Germinal center (tissue), 1 donor: ENCODE measurements around the gene DNAJB6.

Experiments
- DNase-seq: peaks from one replicate; pipeline ENCODE4 v3.0.0; 2012; ENCODE audit warnings: mixed read lengths, low spot score

DNAJB6 gene

DNA sequence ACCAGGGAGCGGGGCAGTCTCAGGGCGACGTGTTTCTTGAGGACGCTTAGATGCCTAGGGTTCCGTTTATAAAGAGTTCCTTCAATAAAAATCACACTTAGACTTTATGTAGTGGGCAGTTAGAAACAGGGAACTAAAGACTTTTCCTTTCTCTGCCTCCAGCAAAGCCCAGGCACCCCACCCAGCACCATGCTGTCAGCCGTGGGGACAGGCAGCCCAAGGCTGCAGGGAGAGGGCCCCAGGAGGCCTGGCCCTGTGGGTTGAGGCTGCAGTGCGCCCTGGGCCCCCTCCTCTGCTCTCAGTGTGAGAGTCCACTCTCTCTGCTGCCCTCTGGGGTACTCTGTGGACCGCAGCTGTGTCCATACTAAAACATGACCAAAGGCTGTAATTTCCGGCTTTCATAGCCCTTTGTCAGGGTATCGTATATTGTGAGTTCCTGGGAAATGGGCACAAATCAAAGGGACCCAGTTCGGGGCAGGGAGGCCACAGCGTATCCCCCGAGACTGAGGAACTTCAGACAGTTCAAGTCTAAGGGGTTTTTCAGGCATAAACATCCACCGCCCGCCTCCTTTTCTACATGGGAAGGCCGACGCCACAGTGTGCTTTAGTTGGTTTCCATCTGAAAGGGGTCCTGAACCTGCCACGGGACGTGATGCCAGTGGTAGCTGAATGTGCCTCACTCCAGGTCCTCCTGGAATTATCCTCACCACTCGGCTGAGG is 59.7 kb downstream of the DNAJB6 start:
- no peak for DNase-seq

DNA sequence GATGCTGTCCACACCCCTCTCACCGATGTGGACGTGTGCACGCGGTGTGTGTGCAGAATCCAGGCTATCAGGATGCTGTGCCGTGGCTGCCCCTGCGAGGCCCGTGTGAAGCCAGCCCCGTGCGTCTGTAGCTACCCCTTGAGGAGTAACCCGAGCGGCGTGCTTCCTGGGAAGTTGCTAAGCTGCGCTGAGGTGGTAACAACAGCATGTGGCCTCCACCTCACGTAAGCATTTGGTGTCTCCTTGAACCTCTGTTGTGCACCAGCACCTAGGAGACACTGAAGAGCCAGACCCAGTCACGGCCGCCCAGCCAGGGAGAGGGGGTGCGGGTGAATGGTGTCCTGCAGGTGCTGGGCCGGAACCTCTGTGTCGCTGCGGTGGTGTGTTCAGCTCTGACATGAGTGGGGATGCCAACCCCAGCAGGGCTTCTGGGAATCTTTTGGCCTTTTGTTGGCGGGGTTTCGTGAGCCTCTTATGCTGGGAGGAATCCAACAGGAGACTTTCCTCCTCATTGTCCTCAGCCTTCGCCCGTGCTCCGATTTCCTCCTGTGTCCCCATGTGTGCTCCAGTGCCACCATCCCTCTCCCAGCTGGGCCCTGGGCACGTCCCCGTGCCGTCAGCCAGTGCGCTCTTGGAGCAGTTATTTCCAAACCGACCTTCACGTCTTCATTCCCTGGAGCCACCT is 60.4 kb downstream of the DNAJB6 start:
- DNase-seq: no peak

DNA sequence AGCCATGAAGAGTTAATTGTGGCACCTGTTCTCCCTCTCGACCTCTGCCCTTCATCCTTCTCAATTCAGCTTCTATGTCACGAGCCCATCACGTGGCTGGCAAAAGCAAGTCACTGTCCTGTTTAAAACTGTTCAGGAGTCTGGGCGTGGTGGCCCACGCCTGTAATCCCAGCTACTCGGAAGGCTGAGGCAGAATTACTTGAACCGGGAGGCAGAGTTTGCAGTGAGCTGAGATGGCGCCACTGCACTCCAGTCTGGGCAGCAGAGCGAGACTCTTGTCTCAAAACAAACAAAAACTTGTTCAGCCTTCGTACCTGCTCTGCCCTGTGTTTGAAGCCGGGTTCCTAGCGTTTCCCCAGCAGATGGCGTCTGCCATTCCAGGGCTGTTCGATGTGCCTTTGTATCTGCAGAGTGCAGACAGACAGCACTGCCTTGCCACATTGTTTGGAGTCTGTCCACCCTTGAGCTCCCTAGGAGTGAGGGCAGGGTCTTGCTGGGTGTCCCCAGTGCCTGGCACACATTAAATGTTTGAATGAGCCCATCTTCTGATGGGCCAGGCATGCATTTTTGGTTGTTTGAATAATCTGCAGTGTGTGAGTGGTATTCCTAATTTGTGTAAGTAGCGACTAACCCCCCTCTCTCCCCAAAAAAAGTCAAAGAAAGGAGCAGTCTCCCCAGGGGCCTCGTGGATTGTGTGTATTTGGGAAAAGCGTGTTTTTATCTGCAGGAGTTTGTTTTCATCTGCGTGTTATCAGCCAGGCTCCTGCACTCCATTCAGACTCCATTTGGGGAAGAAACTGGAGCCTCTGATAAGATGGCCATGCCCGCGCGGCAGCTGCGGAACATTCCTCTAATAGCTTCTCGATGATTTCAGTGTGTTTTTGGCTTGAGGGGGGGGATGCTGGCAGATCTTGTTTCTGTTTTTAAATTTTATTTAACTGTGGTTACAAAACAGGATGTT is 61.2 kb downstream of the DNAJB6 start:
- DNase-seq: no peak

DNA sequence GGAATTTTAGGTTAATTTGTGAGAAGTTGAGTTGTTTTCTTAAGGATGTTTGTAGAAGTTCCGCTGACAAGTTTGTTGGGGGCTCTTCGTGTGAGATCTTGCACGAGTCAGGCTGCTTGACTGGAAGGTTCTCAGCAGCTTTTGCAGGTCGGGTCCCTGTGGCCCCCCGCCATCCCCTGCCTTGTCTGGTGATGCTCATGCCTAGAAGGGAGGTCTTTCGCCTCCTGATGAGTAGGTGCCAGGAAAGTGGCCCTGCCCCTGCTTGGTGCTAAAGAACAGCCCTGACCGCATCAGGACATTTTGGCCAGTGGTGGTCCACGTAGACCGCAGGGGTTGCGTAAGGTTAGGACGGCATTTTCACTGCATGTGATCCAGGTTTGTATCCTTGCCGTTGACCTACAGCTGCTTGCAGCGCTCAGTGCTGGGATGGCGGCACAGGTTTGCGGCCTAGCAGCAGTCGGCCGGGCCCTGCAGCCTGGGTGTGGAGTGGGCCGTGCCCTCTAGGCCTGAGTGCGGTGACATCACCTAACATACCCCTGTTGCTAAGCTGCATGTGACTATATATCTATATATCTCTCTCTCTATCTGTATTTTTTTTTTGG is 62.4 kb downstream of the DNAJB6 start:
- no peak for DNase-seq

DNA sequence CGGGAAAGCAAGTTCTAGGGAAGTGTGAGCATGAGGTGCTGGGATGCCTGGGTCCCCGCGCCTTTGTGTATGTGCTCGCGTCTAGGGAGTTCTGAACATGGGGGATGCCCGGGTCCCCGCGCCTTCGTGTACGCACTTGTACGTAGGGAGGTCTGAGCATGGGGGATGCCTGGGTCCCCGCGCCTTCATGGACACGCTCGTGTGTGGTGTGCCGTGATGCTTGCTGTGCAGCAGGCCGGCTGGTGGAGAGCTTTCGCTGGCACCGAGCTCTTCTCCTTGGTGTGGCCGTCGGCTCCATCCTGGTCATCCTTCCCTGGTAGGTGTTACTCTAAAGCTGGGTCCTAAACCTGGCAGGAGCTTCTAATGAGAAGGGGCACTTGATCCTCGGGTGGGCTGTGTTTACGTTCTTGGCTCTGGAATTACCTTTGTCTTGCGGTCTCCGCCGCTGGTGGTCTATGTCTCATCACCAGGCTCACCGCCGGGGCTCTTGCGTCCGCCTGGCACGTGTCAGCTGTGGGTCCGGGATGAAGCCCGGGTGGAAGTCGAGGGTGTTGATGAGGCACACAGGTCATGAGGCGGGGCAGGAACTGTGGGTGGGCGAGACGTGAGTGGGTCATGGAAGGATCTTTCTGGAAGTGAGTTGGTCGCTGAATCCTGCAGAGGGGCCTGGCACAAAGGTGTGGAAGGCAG is 63.5 kb downstream of the DNAJB6 start:
- no peak for DNase-seq

DNA sequence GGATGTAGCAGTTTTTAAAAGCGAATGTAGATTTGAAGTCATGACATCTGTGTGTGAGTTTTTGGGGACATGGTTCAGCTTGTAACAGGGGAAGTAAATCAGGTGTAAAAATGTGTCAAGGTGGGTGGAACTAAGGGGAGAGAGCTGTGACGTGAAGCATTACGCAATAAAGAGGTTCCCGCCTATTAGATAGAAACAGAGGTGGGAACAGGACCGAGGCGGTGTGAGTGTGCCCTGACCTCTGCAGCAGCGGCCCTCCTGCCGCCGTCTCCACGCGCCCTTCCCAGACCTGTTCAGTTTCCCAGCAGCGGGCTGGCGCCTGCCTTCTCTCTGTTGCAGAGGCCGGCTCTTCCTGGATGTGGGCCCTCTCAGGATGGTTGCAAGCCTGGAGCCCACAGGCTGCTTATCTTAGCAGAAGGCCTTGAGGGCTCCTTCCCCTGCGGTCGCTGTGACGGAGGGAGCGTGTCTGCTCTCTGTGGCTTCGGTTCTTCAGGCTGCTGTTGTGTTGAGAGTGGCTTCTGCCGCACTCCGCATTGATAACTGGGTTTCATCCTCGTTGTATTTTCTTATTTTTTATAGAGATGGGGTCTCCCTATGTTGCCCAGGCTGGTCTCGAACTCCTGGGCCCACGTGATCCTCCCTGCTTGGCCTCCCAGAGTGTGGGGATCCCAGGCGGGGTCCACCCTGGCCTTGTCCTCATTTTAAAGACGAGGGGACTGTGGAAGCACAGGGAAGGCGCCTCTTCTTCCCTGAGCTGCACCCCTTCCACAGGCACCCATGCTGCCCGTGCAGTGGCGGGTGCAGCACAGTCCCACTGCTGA is 65.0 kb downstream of the DNAJB6 start:
- DNase-seq: no peak

DNA sequence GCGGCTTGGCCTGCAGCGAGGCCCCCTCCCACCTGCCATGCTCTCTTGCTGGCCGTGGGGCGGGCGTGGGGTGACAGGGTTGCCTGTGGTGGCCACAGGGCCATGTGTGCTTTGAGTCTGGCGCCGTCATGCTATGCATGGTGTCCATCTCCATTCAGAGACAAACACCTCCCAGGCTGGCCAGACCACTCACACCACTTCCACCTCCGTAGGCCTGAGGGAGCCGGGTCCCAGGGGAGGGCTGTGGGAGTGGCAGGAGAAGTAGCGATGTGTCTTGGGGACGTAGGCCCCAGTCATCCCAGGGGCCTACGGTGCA is 65.5 kb downstream of the DNAJB6 start:
- DNase-seq: no peak

DNA sequence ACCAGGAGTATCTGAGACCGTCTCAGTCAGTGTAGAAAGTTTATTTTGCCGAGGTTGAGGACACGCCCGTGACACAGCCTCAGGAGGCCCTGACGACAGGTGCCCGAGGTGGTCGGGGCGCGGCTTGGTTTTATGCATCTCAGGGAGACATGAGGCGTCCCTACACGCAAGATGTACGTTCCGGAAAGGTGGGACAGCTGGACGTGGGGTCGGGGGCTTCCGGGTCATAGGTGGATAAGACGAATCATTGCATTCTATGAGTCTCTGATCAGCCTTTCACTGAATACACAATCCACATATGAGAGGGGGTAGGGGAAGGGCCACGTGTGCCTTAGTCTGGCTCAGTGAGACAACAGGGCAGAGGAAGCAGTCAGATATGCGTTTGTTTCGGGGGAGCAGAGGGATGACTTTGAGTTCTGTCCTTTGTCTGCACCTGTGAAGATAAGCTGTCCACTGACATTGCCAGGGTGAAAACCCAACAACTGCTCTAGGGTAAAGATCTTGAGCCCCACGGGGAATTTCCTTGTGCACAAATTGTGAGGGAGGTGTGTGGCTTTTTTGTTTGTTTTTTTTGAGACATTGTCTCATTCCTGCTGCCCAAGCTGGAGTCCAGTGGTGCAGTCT is 66.2 kb downstream of the DNAJB6 start:
- DNase-seq: no peak

DNA sequence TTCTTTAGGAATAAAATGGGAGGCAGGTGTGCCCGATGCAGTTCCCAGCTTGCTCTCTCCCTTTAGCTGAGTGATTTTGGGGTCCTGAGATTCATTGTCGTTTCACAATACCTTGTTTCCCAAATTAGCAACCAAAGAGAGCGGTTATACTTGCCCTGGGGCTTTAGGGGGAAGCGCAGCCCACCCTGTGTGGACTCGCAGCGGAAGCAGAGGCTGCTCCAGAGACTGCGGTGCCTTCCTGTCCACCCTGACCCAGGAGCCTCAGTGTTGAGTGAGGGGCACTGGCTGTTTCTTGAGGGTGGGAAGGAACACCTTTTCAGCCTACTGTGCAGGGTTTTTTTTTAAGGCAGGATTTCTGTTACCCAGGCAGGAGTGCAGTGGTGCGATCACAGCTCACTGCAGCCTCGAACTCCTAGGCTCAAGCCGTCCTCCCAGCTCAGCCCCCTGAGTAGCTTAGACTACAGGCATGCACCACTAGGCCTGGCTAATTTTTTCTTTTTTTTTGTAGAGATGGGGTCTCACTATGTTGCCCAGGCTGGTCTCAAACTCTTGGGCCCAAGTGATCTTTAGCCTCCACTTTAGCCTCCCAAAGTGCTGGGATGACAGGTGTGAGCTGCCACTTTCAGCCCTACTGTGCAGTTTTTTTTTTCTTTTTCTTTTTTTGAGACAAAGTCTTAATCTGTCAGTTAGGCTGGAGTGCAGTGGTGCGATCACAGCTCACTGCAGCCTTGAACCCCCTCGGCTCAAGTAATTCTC is 67.0 kb downstream of the DNAJB6 start:
- DNase-seq: no peak

DNA sequence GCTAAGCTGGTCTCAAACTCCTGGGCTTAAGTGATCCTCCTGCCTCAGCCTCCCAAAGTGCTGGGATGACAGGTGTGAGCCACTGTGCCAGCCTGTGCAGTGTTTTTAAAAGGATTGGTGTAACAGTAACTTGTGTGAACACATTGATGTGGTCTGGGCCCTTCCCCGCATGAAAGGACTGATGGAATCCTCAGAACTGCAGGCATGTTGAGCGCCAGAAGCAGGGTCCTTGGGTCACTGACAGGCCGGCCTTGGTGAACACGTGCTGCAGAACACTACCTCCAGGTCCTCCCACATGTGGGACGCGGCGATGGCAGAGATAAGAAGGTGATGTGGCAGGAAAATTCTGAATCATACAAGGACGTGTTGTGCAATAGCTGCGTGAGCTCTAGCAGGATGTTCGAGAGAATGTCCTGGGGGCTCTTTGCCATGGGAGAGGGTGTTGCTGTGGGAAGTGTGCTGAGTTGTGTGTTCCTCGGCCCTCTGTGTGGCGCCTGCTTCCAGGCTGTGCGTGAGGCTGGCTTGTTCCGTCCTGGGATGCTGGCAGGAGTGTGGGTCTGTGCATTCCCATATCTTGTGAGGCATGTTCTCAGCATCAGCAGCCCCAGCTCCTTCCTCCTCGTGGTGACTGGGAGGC is 68.2 kb downstream of the DNAJB6 start:
- DNase-seq: no peak

DNA sequence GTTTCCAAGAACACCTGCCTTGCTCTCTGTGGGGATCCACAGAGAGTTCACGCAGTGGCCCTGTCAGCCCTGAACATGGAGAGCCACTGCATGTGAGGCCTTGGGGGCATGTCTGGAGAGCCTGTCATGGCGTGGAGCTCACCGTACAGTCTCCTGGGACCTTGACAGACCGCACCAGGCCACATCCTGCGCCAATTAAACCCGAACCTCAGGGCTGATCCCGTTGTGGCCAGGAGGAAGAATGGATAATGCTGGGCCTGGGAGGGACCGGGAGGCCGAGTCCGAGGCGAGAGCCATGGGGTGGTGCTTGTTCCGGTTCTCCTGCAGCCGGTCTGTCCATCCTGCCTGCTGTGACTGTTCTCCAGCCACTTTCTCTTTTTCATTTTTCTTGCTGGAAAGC is 68.7 kb downstream of the DNAJB6 start:
- DNase-seq: no peak

DNA sequence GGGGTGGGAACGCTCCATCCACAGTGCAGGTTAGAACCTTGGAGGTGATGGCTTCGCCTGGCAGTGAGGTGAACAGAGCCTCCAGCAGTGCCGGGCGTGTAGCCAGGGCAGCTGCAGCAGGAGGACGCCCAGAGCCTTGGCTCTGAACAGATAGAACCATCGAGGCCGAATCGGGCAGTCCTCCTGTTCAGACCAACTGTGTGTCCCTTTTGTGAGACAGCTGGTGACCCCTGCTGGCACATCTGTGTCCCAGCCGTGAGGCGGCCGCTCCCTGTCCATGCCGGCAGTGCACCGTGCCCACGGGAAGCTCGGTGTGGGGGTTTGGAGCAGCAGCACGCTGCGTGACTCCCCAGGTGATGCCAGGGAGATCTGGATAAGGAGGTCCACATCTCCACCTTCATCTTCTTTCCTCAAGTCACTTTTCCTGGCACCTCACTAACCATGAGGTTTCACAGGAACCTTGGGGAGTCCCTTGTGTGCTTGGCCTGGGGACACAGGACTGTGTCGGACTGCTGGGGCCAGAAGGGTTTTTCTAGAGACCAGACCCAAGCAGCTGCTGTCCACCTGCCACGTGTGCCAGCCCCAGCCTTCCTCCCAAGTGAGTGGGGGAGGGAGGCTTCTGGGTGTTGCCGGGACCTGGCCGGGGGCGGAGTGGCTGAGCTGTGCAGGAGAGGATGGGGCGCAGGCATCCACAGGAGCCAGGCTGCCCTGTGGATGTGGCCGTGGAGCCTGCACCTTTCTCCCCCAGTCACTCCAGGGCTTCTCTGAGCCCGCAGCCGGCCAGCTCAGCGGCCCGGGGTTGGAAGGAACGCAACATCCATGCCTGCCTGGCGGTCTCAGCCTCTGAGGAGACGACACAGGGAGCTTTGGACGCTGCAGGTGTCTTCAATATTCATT is 69.4 kb downstream of the DNAJB6 start:
- no peak for DNase-seq

DNA sequence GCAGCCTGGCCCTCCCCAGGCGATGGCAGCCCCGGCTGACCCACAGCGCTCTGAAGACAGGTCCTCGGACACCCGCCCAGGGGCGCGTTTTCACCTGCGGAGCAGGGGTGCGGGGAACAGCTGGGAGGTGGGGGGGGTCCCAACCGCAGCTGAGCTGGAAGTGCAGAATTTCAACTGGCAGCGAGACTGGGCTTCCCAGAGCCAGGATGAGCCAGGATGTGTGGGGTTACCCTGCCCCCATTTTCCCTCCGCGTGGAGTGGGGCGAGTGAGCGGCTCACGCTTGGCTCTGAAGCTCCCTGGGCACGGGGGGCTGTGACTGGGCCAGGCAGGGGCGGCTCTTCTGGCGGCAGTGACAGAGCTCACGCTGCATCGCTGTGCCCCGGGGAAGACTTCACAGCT is 70.2 kb downstream of the DNAJB6 start:
- no peak for DNase-seq

DNA sequence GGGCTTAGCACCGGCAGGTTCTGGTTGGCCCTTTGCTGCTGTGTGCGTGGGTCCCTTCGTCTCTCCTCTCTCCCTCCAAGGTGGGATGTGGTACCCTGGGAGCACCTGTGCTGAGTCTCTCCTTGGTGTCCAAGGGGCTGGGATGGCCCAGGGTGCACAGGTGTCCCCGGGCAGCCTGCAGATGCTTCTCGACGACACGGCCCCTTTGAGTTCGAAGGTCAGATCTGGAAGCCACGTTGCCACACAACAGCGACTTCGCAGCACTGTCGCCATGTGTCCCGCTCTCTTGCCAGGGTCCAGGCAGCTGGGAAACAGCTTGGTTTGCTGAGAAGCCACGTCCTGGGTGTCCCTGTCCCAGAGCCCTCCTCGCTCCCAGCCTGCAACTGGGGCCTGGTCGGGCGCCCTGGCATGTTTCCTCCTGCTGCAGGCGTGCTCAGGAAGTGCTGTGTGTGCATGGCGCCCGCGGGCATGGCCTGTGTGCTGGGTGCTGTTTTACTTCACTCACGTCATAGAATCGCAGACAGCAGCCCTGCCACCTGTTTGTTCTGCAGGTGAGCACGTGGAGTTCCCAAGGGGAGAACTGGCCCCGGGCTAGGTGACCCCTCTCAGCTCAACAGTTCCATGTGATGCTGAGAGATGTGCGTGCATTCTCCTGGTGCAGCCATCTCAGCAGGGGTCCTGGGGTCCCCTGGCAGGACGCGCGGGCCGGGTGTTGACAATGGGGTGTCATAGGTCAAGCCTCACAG is 70.9 kb downstream of the DNAJB6 start:
- DNase-seq: no peak

DNA sequence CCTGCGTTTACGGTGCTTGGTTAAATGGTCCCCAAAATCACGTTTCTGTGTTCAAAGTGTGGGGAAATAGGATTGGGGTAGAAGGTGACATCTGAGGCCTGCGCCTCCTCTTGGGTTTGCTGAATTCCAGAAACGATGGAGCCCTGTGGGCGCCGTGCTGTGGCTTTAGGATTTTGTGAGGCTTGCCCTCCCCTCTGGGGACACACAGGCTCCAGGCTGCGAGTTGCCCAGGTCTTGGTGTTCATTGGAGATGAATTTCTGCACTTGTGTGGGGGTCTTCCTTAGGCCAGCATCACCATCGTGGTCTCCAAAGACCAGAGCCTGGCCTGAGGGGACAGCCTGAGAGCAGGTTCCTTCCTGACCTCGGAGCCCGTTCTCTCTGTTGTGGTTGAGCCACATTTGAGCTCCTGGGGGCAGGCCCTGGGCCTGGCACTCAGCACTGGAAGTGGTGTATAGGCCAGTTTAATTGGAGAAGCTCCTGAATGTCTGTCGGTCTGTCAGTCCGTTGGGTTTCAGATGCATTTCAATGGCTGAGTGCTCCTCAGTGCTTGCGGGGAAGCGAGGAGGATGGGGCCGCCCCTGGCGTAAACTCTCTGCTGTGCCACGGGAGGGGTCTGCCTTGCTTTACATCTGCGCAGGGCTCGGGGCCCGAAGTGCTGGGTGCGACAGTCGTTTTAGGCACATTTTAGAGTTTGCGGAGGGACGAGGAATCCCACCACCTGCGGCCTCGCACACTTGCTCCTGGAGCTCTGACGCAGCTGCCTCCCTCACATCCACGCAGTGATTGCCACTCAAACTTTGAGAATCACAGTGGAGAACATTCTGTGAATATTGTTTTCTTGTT is 71.7 kb downstream of the DNAJB6 start:
- DNase-seq: no peak

DNA sequence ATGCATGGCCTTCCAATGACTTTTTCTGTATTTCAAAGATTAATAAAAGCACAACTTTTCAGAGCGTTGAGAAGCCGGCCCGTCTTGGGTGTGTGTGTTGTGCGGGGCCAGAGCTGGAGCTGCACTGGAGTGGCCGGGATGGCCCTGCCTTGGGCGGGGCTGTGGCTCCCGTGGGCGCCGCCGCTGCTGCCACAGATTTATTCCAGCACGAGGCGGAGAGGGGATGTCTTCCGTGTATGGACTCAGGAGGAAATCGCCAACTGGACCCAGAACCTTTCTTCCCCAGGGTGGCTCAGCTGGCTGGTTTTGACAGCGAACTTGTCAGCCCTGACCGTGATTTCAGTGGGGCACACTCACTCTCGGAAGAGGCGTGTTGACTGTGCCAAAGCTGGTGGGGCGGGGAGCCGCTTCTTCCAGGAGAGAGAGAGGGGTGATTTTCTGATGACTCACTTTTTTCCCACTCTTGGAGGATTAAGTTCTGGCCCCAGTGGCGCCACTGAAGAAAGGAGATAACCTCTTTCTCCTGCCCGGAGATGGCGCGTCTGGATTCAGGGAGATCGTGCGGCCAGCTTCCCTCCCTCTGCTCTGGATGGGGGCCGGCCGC is 72.4 kb downstream of the DNAJB6 start:
- no peak for DNase-seq
